Measurements from ENCODE around the gene CARMIL1. TPM values are rescaled to one million over a fixed set of nuclear protein-coding genes. Genes with fewer than 3 reads are reported as not detected.

The CARMIL1 gene
- total RNA-seq, 2 experiments from 2014 or later, result 3.9 to 4.7 TPM

- Histone ChIP-seq H3K27me3 (ENCODE audit: control insufficient read depth in 1 of 2, insufficient read depth in 2 of 2, low read length in 2 of 2) (no peaks in the 10 kb centered on the region), H3K27ac (ENCODE audit: low read depth in 1 of 2, low read length in 2 of 2) (no peak overlapping the region), H3K36me3 (ENCODE audit: insufficient read depth, low read length) (no peaks in the 10 kb centered on the region), H3K4me1 (ENCODE audit: insufficient read depth, low read length) (no peaks in the 10 kb centered on the region), H3K4me3 (ENCODE audit: low read length) (no peak overlapping the region), H3K9me3 (ENCODE audit: control insufficient read depth in 1 of 2, insufficient read depth in 1 of 2, low read length in 2 of 2) (no peaks in the 10 kb centered on the region)
- TF ChIP-seq CTCF (IDR thresholded peaks at IDR 0.05), result no peak
- Mint-ChIP-seq H3K4me3 (no peak overlapping the region), H3K9me3 (no peaks in the 10 kb centered on the region), H3K27me3 (no peaks in the 10 kb centered on the region), H3K36me3 (ENCODE audit: low read depth) (no peaks in the 10 kb centered on the region), H3K4me1 (ENCODE audit: low read depth) (no peaks in the 10 kb centered on the region), H3K27ac (no peak overlapping the region)
- ATAC-seq (ENCODE audit: poor library complexity) (no peak), DNase-seq (no peak)
- ChIA-PET POLR2A (no interaction called here), CTCF (interaction anchor here (1.0 to 1.5 kb wide), 3 partner anchors 29 to 335 kb away, joined by 3 to 4 read pairs (median 4); no protein-coding TSS in a partner anchor)
- intact Hi-C loops (cut with DNase I, micrococcal nuclease), result loop anchor here in 1 of 2 experiments (5.0 kb wide), 2 partner anchors 66 to 389 kb away; no protein-coding TSS in a partner anchor
Measured at GRCh38 chr6:25558155-25558817, 279.1 kb downstream of the CARMIL1 start.

- no peak overlapping the region for H3K4me3 ChIP-seq (ENCODE audit: low read length)
- no peak overlapping the region for H3K27ac Mint-ChIP-seq
- H3K9me3 Mint-ChIP-seq, result no peaks in the 10 kb centered on the region
- POLR2A ChIA-PET, result no interaction called here
- TF ChIP-seq CTCF (IDR thresholded peaks at IDR 0.05), result no peak
- no peak overlapping the region for H3K4me3 Mint-ChIP-seq
- DNase-seq (no peak), ATAC-seq (ENCODE audit: poor library complexity) (no peak)
- no peaks in the 10 kb centered on the region for H3K4me1 ChIP-seq (ENCODE audit: insufficient read depth, low read length)
- no peaks in the 10 kb centered on the region for H3K36me3 ChIP-seq (ENCODE audit: insufficient read depth, low read length)
- H3K9me3 ChIP-seq (ENCODE audit: control insufficient read depth in 1 of 2, insufficient read depth in 1 of 2, low read length in 2 of 2), result no peaks in the 10 kb centered on the region
- H3K4me1 Mint-ChIP-seq (ENCODE audit: low read depth), result no peaks in the 10 kb centered on the region
- no peaks in the 10 kb centered on the region for H3K27me3 Mint-ChIP-seq
- no peak overlapping the region for H3K27ac ChIP-seq (ENCODE audit: low read depth in 1 of 2, low read length in 2 of 2)
- H3K36me3 Mint-ChIP-seq (ENCODE audit: low read depth), result no peaks in the 10 kb centered on the region
- CTCF ChIA-PET, result no interaction called here
- H3K27me3 ChIP-seq (ENCODE audit: control insufficient read depth in 1 of 2, insufficient read depth in 2 of 2, low read length in 2 of 2), result no peaks in the 10 kb centered on the region
- intact Hi-C loops (cut with DNase I, micrococcal nuclease), result no loop called here
Measured at GRCh38 chr6:25560865-25561264, 281.7 kb downstream of the CARMIL1 start.

GRCh38 chr6:25564943-25565342 is 285.8 kb downstream of the CARMIL1 start:
- ChIA-PET POLR2A (no interaction called here), CTCF (no interaction called here)
- H3K27ac Mint-ChIP-seq, result no peak overlapping the region

More at GRCh38 chr6:25564943-25565342, 285.8 kb downstream of the CARMIL1 start:
- H3K27me3 ChIP-seq (ENCODE audit: control insufficient read depth in 1 of 2, insufficient read depth in 2 of 2, low read length in 2 of 2), result no peaks in the 10 kb centered on the region
- Mint-ChIP-seq H3K36me3 (ENCODE audit: low read depth) (no peaks in the 10 kb centered on the region), H3K27me3 (no peaks in the 10 kb centered on the region), H3K4me3 (no peak overlapping the region), H3K4me1 (ENCODE audit: low read depth) (no peaks in the 10 kb centered on the region), H3K9me3 (no peaks in the 10 kb centered on the region)
- no peak for DNase-seq
- no peaks in the 10 kb centered on the region for H3K4me1 ChIP-seq (ENCODE audit: insufficient read depth, low read length)
- intact Hi-C loops (cut with DNase I, micrococcal nuclease), result no loop called here
- no peaks in the 10 kb centered on the region for H3K36me3 ChIP-seq (ENCODE audit: insufficient read depth, low read length)
- no peak for ATAC-seq (ENCODE audit: poor library complexity)
- no peak for TF ChIP-seq CTCF (IDR thresholded peaks at IDR 0.05)
- H3K9me3 ChIP-seq (ENCODE audit: control insufficient read depth in 1 of 2, insufficient read depth in 1 of 2, low read length in 2 of 2), result no peaks in the 10 kb centered on the region
- H3K27ac ChIP-seq (ENCODE audit: low read depth in 1 of 2, low read length in 2 of 2), result no peak overlapping the region
- no peak overlapping the region for H3K4me3 ChIP-seq (ENCODE audit: low read length)

All from CD4-positive, alpha-beta T cell (primary cell).